Stimulated activated CD8-positive, alpha-beta memory T cell treated with anti-CD3 and anti-CD28 coated beads, Interleukin-12 subunit alpha, Interleukin-12 subunit beta, amount 100 ng/mL, for 24 hours (primary cell): ENCODE data around the gene ZNF708.
"Not testable (repeated sequence)": the region's sequence is repeated elsewhere in the genome, so short reads cannot be mapped to it uniquely, and the experiment has no call there.

ENCODE experiments used
- DNase-seq: peaks from one replicate; pipeline ENCODE4 v3.0.0-alpha.2; 2020; ENCODE audit errors: extremely low read depth

ZNF708 gene

DNA sequence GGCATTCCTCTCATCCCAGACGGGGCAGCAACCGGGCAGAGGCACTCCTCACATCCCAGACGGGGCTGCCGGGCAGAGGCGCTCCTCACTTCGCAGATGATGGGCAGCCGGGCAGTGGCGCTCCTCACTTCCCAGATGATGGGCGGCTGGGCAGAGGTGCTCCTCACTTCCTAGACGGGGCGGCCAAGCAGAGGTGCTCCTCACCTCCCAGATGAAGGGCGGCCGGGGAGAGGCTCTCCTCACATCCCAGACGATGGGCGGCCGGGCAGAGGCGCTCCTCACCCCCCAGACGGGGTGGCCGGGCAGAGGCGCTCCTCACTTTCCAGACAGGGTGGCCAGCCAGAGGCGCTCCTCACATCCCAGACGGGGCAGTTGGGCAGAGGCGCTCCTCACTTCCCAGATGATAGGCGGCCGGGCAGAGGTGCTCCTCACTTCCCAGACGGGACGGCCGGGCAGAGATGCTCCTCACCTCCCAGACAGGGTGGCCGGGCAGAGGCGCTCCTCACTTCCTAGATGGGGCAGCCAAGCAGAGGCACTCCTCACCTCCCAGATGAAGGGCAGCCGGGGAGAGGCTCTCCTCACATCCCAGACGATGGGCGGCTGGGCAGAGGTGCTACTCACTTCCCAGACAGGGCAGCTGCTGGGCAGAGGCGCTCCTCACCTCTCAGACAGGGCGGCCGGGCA lies 68.9 kb downstream of the ZNF708 start:
- DNase-seq = no peak

- DNase-seq = not testable (repeated sequence)
Observed at GRCh38 chr19:21259421-21260124, 69.6 kb downstream of the ZNF708 start.

GRCh38 chr19:21256722-21257121 lies 72.5 kb downstream of the ZNF708 start:
- no peak for DNase-seq
